Prostate gland (tissue), 2 donors: Measurements from ENCODE around the gene SLC27A2.

Experiments used
- POLR2A ChIP-seq: fragments of 450-650 bp; IDR thresholded peaks from one replicate; pipeline ENCODE4 v1.6.1; 2016; ENCODE audit warnings: antibody characterized with exemption, mild to moderate bottlenecking
- TF ChIP-seq, protein P1 (sequence below), 4 experiments: fragments of 200-600 bp in 2 of 4; fragments of 450-650 bp in 2 of 4; sonication (generic) in 2 of 4; IDR thresholded peaks; 1 replicate in 3 of 4; 2 replicates in 1 of 4; pipeline ENCODE4 v1.5.1; 2016 to 2019; ENCODE audit warnings: antibody characterized with exemption in 4 of 4, mild to moderate bottlenecking in 2 of 4, moderate library complexity in 2 of 4

DNA sequence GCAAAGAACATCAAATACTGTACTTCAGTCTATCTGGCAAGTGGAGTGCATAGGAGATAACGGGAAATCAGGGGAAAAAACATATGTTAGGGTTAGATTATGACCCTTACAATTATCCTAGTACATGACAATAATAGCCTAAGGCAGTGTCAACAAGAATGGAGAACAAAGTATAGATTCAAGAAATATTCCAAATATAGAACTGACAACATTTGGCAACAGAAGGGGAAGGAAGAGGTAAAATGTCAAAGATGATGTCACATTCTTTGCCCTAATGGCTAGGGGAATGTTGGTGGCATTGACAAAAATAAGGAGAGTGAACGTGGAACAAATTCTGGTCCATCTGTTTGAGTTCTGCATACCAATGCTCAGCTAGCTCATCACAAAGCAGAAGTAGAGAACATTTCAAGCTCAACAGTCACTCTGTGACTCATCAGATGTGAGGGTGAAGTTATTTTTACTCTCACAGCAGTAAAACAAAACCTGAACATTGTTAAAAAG, 47.4 kb upstream of the SLC27A2 start:
- TF ChIP-seq, protein P1, sequence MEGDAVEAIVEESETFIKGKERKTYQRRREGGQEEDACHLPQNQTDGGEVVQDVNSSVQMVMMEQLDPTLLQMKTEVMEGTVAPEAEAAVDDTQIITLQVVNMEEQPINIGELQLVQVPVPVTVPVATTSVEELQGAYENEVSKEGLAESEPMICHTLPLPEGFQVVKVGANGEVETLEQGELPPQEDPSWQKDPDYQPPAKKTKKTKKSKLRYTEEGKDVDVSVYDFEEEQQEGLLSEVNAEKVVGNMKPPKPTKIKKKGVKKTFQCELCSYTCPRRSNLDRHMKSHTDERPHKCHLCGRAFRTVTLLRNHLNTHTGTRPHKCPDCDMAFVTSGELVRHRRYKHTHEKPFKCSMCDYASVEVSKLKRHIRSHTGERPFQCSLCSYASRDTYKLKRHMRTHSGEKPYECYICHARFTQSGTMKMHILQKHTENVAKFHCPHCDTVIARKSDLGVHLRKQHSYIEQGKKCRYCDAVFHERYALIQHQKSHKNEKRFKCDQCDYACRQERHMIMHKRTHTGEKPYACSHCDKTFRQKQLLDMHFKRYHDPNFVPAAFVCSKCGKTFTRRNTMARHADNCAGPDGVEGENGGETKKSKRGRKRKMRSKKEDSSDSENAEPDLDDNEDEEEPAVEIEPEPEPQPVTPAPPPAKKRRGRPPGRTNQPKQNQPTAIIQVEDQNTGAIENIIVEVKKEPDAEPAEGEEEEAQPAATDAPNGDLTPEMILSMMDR (IDR thresholded peaks at IDR 0.05), result no peak
- TF ChIP-seq POLR2A, result no peak
